A549 treated with RU486 at 1 μM for 4 hours (cell line): Measurements from ENCODE around the gene PRRC2C. TPM values are rescaled to one million over a fixed set of nuclear protein-coding genes. Genes with fewer than 3 reads are reported as not detected.

Experiments
- total RNA-seq: library from RNA; stranded (reverse); fragments of 200-300 nt; extraction: Qiagen RNA extraction; gene quantifications from 5 replicates; pipeline ENCODE4 v1.2.3, GENCODE V29; 2022; ENCODE audit warnings: low read depth

Gene PRRC2C
- total RNA-seq = 64.9 to 84.1 TPM (median 77.5 TPM) in 5 replicates

GRCh38 chr1:171485375-171486047 lies at the start of gene PRRC2C:
Gene PRRC2C, plus strand, starts transcription at chr1:171485530. Its CDS starts 26,559 bp downstream, at chr1:171512089.

DNA sequence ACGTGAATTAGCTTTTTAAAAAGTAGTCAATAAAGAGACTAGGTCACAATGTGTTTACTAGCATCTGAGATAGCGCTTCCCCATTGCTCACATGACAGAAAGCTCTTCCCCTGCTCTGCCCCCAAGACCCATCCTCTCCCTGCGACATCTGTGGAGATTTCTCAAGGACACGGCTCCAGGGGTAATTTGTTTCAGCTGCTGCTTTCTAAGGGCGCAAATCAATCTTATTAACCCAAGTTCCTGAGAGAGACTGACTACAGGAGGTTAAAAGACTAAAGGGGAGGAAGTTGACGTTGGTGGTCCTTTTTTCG lies 136.8 kb downstream of the PRRC2C start, which contains the start of gene MYOCOS:
Gene MYOCOS, plus strand, starts transcription at position 92 of the 311 bp plus-strand sequence. CDS start 1,641 bp downstream, outside the sequence.

Other genes with a start within 250 kb of the PRRC2C start
- gene FMO1, start 237.0 kb upstream of the PRRC2C start, total RNA-seq = not detected in 5 replicates
- gene FMO4, start 171.3 kb upstream of the PRRC2C start, total RNA-seq = 0.29 to 0.80 TPM (median 0.49 TPM) in 5 replicates
- gene MYOCOS, start 136.7 kb downstream of the PRRC2C start, total RNA-seq = not detected in 5 replicates
- gene MYOC, start 167.2 kb downstream of the PRRC2C start, total RNA-seq = not detected in 5 replicates